ENCODE results near the gene SBNO2. TPM values are rescaled to one million over a fixed set of nuclear protein-coding genes. Genes with fewer than 3 reads are reported as not detected.

SBNO2 gene
- total RNA-seq, 2 experiments from 2014 or later = 108 to 113 TPM

GRCh38 chr19:1173159-1173844, 766 bp downstream of the SBNO2 start:
- CTCF ChIA-PET = no interaction called here
- H3K27ac Mint-ChIP-seq = peak overlapping the region; percentile 92

GRCh38 chr19:1172353-1173158, 1.5 kb downstream of the SBNO2 start:
- H3K27ac Mint-ChIP-seq = peak overlapping the region; percentile 42
- ATAC-seq = no peak
- no peaks in the 10 kb centered on the region for H3K27me3 Mint-ChIP-seq
- H3K9me3 Mint-ChIP-seq (ENCODE audit: low read depth) = no peaks in the 10 kb centered on the region
- no peak for DNase-seq
- peaks cover 8% of the 10 kb centered on the region for H3K36me3 Mint-ChIP-seq (ENCODE audit: low read depth)
- H3K4me3 Mint-ChIP-seq = peak overlapping the region; percentile 89
- peaks cover 36% of the 10 kb centered on the region for H3K4me1 Mint-ChIP-seq
- intact Hi-C loops (cut with DNase I, micrococcal nuclease) = loop anchor here (5.0 kb wide), 2 partner anchors 40 to 510 kb away; partner anchors contain the start of gene RNF126 (in 1 of the 2)
- ChIA-PET CTCF (no interaction called here), POLR2A (no interaction called here)

More at GRCh38 chr19:1173159-1173844, 766 bp downstream of the SBNO2 start:
- no peaks in the 10 kb centered on the region for H3K27me3 Mint-ChIP-seq
- H3K4me3 Mint-ChIP-seq = peak overlapping the region; percentile 89
- POLR2A ChIA-PET = no interaction called here
- intact Hi-C loops (cut with DNase I, micrococcal nuclease) = loop anchor here (5.0 kb wide), 2 partner anchors 41 to 511 kb away; partner anchors contain the start of gene RNF126 (in 1 of the 2)
- H3K9me3 Mint-ChIP-seq (ENCODE audit: low read depth) = no peaks in the 10 kb centered on the region
- H3K36me3 Mint-ChIP-seq (ENCODE audit: low read depth) = peaks cover 8% of the 10 kb centered on the region
- H3K4me1 Mint-ChIP-seq = peaks cover 36% of the 10 kb centered on the region
- ATAC-seq (peak; percentile 24), DNase-seq (peak; percentile 41)

GRCh38 chr19:1171755-1172352, 2.2 kb downstream of the SBNO2 start:
- Mint-ChIP-seq H3K4me3 (peak overlapping the region; percentile 89), H3K9me3 (ENCODE audit: low read depth) (no peaks in the 10 kb centered on the region), H3K4me1 (peaks cover 36% of the 10 kb centered on the region), H3K27ac (no peak overlapping the region), H3K36me3 (ENCODE audit: low read depth) (peaks cover 8% of the 10 kb centered on the region), H3K27me3 (no peaks in the 10 kb centered on the region)
- intact Hi-C loops (cut with DNase I, micrococcal nuclease) = loop anchor here (5.0 kb wide), 2 partner anchors 40 to 510 kb away; partner anchors contain the start of gene RNF126 (in 1 of the 2)
- POLR2A ChIA-PET = no interaction called here
- DNase-seq (no peak), ATAC-seq (no peak)
- CTCF ChIA-PET = no interaction called here

- peak overlapping the region; percentile 6 for H3K27ac Mint-ChIP-seq
- peak overlapping the region; percentile 89 for H3K4me3 Mint-ChIP-seq
- ChIA-PET POLR2A (no interaction called here), CTCF (no interaction called here)
- H3K27me3 Mint-ChIP-seq = no peaks in the 10 kb centered on the region
- no peaks in the 10 kb centered on the region for H3K9me3 Mint-ChIP-seq (ENCODE audit: low read depth)
- H3K4me1 Mint-ChIP-seq = peaks cover 36% of the 10 kb centered on the region
- H3K36me3 Mint-ChIP-seq (ENCODE audit: low read depth) = peaks cover 11% of the 10 kb centered on the region
- no peak for ATAC-seq
- no peak for DNase-seq
- intact Hi-C loops (cut with DNase I, micrococcal nuclease) = loop anchor here (5.0 kb wide), 2 partner anchors 39 to 509 kb away; partner anchors contain the start of gene RNF126 (in 1 of the 2)
Measured at GRCh38 chr19:1170938-1171754, 2.9 kb downstream of the SBNO2 start.

- Mint-ChIP-seq H3K4me3 (no peak overlapping the region), H3K36me3 (ENCODE audit: low read depth) (peaks cover 11% of the 10 kb centered on the region), H3K4me1 (peaks cover 33% of the 10 kb centered on the region), H3K9me3 (ENCODE audit: low read depth) (no peaks in the 10 kb centered on the region), H3K27me3 (no peaks in the 10 kb centered on the region), H3K27ac (peak overlapping the region; percentile 14)
- ChIA-PET POLR2A (no interaction called here), CTCF (no interaction called here)
- DNase-seq (no peak), ATAC-seq (no peak)
- intact Hi-C loops (cut with DNase I, micrococcal nuclease) = loop anchor here (5.0 kb wide), 2 partner anchors 38 to 508 kb away; partner anchors contain the start of gene RNF126 (in 1 of the 2)
Measured at GRCh38 chr19:1169921-1170885, 3.9 kb downstream of the SBNO2 start.

GRCh38 chr19:1169411-1169791, 4.7 kb downstream of the SBNO2 start:
- CTCF ChIA-PET = no interaction called here
- no peaks in the 10 kb centered on the region for H3K27me3 Mint-ChIP-seq
- peaks cover 27% of the 10 kb centered on the region for H3K4me1 Mint-ChIP-seq
- DNase-seq (no peak), ATAC-seq (no peak)
- no peaks in the 10 kb centered on the region for H3K9me3 Mint-ChIP-seq (ENCODE audit: low read depth)
- H3K4me3 Mint-ChIP-seq = no peak overlapping the region
- intact Hi-C loops (cut with DNase I, micrococcal nuclease) = no loop called here
- peaks cover 11% of the 10 kb centered on the region for H3K36me3 Mint-ChIP-seq (ENCODE audit: low read depth)
- POLR2A ChIA-PET = no interaction called here
- peak overlapping the region; percentile 14 for H3K27ac Mint-ChIP-seq

- ChIA-PET POLR2A (no interaction called here), CTCF (interaction anchor here (0.6 kb wide), 1 partner anchor 432 kb away, joined by 3 read pairs; no protein-coding TSS in a partner anchor)
- intact Hi-C loops (cut with DNase I, micrococcal nuclease) = no loop called here
- H3K4me3 Mint-ChIP-seq = no peak overlapping the region
- H3K27me3 Mint-ChIP-seq = no peaks in the 10 kb centered on the region
- no peak for ATAC-seq
- peaks cover 25% of the 10 kb centered on the region for H3K4me1 Mint-ChIP-seq
- DNase-seq = peak; percentile 36
- no peak overlapping the region for H3K27ac Mint-ChIP-seq
- no peaks in the 10 kb centered on the region for H3K9me3 Mint-ChIP-seq (ENCODE audit: low read depth)
- H3K36me3 Mint-ChIP-seq (ENCODE audit: low read depth) = peaks cover 11% of the 10 kb centered on the region
Measured at GRCh38 chr19:1168572-1169410, 5.3 kb downstream of the SBNO2 start.

GRCh38 chr19:1167687-1168571, 6.1 kb downstream of the SBNO2 start:
- POLR2A ChIA-PET = no interaction called here
- H3K27me3 Mint-ChIP-seq = no peaks in the 10 kb centered on the region
- no peak overlapping the region for H3K4me3 Mint-ChIP-seq
- no peaks in the 10 kb centered on the region for H3K9me3 Mint-ChIP-seq (ENCODE audit: low read depth)
- intact Hi-C loops (cut with DNase I, micrococcal nuclease) = no loop called here
- CTCF ChIA-PET = interaction anchor here (0.6 to 0.7 kb wide), 2 partner anchors 36 to 431 kb away, joined by 3 read pairs; no protein-coding TSS in a partner anchor
- no peak for DNase-seq
- peaks cover 11% of the 10 kb centered on the region for H3K36me3 Mint-ChIP-seq (ENCODE audit: low read depth)
- no peak overlapping the region for H3K27ac Mint-ChIP-seq
- ATAC-seq = no peak
- peaks cover 27% of the 10 kb centered on the region for H3K4me1 Mint-ChIP-seq

- intact Hi-C loops (cut with DNase I, micrococcal nuclease) = no loop called here
- no peak for DNase-seq
- Mint-ChIP-seq H3K4me3 (no peak overlapping the region), H3K9me3 (ENCODE audit: low read depth) (no peaks in the 10 kb centered on the region), H3K27me3 (no peaks in the 10 kb centered on the region), H3K4me1 (peaks cover 23% of the 10 kb centered on the region), H3K27ac (no peak overlapping the region), H3K36me3 (ENCODE audit: low read depth) (peaks cover 11% of the 10 kb centered on the region)
- no peak for ATAC-seq
- ChIA-PET POLR2A (no interaction called here), CTCF (interaction anchor here (0.7 kb wide), 1 partner anchor 36 kb away, joined by 3 read pairs; no protein-coding TSS in a partner anchor)
Measured at GRCh38 chr19:1166872-1167573, 7.0 kb downstream of the SBNO2 start.
